ENCODE measurements around the gene GHRL.

GHRL gene

DNA sequence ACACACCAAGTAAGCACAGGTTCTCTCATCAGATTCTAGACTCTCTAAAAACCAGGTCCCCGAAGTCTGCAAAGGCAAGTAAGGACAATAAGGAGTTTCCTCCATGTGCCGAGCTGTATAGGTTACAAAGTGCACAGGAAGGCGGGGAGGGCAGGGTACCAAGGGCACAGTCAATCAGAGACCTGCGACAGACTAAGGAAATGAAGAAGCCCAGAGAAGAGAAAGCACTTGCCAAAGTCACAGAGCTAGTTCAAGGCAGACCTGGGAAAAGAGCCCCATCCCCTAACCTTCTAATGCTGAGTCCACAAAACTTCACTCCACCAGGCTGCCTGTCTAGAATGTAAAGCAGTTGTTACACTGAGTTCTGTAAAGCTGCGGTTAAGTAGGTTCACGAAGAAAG is 26.5 kb upstream of the GHRL start:
- TF ChIP-seq, protein P1, sequence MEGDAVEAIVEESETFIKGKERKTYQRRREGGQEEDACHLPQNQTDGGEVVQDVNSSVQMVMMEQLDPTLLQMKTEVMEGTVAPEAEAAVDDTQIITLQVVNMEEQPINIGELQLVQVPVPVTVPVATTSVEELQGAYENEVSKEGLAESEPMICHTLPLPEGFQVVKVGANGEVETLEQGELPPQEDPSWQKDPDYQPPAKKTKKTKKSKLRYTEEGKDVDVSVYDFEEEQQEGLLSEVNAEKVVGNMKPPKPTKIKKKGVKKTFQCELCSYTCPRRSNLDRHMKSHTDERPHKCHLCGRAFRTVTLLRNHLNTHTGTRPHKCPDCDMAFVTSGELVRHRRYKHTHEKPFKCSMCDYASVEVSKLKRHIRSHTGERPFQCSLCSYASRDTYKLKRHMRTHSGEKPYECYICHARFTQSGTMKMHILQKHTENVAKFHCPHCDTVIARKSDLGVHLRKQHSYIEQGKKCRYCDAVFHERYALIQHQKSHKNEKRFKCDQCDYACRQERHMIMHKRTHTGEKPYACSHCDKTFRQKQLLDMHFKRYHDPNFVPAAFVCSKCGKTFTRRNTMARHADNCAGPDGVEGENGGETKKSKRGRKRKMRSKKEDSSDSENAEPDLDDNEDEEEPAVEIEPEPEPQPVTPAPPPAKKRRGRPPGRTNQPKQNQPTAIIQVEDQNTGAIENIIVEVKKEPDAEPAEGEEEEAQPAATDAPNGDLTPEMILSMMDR (IDR thresholded peaks at IDR 0.05; ENCODE audit: control insufficient read depth, insufficient read depth, low read depth, low read length, missing control alignments): no peak
- DNase-seq (ENCODE audit: low read depth): no peak
- H3K4me3 ChIP-seq (ENCODE audit: control insufficient read depth, low read depth, low read length): peak overlapping the region; percentile 99

DNA sequence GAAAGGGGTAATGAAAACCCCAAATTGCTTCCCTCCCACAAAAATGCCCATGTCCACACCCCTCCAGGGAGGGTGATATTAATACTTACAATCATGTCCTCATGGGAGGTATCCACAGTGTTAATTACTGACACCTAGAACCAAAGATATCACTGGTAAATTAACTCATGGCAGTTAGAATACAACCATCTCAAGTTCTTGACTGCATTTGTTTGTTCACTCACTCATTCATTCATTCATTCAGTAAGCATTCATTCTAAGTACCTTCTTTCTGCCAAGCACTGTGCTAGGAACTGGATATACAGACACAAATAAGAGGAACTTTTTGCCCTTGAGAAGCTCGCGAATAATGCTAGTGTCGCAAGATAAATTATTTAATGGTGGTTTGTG is 25.2 kb upstream of the GHRL start:
- no peak overlapping the region for H3K4me3 ChIP-seq (ENCODE audit: control insufficient read depth, low read depth, low read length)
- no peak for DNase-seq (ENCODE audit: low read depth)
- TF ChIP-seq, protein P1 (IDR thresholded peaks at IDR 0.05; ENCODE audit: control insufficient read depth, insufficient read depth, low read depth, low read length, missing control alignments): no peak

DNA sequence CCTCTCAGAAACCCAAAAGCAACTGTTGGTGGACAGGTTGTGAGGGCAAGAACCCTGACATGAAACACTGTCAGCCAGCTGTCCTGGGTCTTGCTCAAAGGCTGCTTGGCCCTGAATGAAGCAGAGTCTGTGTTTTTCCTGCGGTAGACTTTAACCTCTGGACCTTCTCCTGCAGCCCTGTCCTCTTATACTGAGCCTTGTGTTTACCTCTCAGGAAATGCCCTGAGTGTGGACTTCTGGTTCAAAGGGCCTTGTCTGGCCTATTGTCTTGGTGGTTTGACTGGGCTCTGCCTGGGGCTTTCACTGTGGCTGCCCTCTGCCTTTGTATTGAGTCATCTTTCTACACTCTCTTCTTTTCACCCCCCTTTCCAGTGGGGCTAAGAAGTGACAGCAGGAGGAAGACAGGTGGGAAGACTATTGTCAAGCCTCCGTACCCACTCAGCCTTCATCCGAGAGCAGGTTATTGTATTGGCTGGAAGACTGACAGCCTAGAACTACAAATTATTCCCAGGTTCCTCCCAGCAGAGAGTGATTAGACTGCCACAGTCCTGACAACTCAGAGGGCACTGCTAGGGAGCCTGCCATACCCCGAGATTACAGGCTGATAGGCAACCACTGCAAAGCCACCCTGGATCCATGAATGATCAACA is 24.7 kb upstream of the GHRL start:
- no peak overlapping the region for H3K4me3 ChIP-seq (ENCODE audit: control insufficient read depth, low read depth, low read length)
- TF ChIP-seq, protein P1 (IDR thresholded peaks at IDR 0.05; ENCODE audit: control insufficient read depth, insufficient read depth, low read depth, low read length, missing control alignments): no peak
- no peak for DNase-seq (ENCODE audit: low read depth)

DNA sequence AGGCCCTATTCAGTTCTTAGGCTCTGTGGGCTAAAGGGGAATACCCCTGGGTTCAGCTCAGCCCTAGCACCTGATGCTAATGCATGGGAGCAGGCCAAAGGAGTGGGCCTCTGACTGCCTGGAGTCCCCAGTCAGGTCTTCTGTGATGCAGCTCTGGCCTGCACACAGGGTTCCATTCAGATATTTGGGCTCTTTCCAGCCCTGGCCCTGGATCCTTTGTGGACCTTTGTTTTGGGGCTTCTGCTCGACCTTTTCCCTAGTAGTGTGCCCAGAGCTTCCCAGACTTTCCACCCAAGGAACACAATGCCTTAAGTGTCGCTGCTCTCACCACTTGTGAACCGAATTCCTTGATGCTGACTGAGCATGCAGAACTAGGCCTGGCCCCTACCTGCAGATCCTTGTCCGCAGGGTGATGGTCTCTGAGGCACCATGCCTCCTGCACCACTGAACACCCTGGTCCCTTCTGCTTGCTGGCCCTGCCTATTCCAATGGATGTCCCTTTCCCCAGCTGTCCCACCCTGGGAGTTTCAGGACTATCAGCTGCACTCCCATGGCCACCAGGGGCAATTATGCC is 23.1 kb upstream of the GHRL start:
- TF ChIP-seq, protein P1 (IDR thresholded peaks at IDR 0.05; ENCODE audit: control insufficient read depth, insufficient read depth, low read depth, low read length, missing control alignments): no peak
- H3K4me3 ChIP-seq (ENCODE audit: control insufficient read depth, low read depth, low read length): no peak overlapping the region
- no peak for DNase-seq (ENCODE audit: low read depth)

DNA sequence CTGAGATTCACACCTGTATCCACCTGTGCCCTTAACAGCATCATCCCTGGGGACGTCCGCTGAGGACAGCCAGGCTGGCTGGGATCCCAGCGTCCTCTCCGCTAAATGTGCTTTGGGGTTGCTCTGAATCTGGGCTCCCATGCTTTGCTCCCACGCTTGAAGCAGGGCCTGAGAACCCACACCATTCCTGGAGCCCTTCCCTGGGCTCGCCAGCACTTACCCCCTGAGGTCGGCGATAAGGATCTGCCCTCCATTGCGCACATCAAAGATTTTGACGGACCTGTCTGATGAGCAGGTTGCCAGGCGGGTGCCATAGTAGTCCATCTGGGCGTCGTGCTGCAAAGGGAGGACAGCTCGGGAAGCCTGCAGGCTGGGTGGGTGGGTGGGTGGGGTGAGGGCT is 22.4 kb upstream of the GHRL start:
- DNase-seq (ENCODE audit: low read depth): no peak
- H3K4me3 ChIP-seq (ENCODE audit: control insufficient read depth, low read depth, low read length): no peak overlapping the region
- TF ChIP-seq, protein P1 (IDR thresholded peaks at IDR 0.05; ENCODE audit: control insufficient read depth, insufficient read depth, low read depth, low read length, missing control alignments): no peak

DNA sequence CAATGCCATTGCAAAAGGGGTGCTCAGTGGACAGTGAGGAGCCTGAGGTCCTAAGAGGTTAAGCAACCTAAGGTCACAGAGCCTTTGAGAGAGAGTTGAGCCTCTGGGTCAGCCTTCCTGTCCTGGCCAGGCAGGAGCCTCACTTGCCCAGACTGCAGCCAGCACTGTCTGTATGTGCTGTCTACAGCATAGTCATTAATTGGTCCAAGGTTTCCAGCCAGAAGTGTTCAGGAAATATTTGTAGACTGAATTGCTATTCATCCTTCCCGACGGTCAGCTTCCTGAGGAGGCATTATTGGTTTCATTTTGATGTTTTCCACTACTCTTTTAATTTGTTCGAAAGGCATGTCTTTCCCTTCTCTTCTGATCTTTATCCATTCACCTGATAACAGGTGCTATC is 20.1 kb upstream of the GHRL start:
- H3K4me3 ChIP-seq (ENCODE audit: control insufficient read depth, low read depth, low read length): no peak overlapping the region
- TF ChIP-seq, protein P1 (IDR thresholded peaks at IDR 0.05; ENCODE audit: control insufficient read depth, insufficient read depth, low read depth, low read length, missing control alignments): no peak
- no peak for DNase-seq (ENCODE audit: low read depth)

Data from AG09309 (cell line).